Activated T-cell treated with anti-CD3 and anti-CD28 coated beads, Interleukin-2, amount 50 U/mL, for 72 hours (primary cell): ENCODE measurements around the gene SMC6. TPM values are rescaled to one million over a fixed set of nuclear protein-coding genes. Genes with fewer than 3 reads are reported as not detected.

ENCODE experiments used
- ATAC-seq, 2 donors: fragments of 150-1000 bp; cut with Tn5 transposase; replicated peaks in 1 of 2; 2 replicates each; pipeline ENCODE4 v1.10.0; 2021; ENCODE audit warnings: moderate library complexity in 2 of 2, mild to moderate bottlenecking in 1 of 2
- DNase-seq, 2 donors: peaks; one replicate each; pipeline ENCODE4 v3.0.0; 2021 to 2022; ENCODE audit warnings: mixed read lengths in 1 of 2
- H3K27ac Mint-ChIP-seq: one replicate; pipeline ENCODE4 v1.8.0; 2022; ENCODE audit warnings: mild to moderate bottlenecking, moderate library complexity, mixed read lengths
- H3K27me3 Mint-ChIP-seq: one replicate; pipeline ENCODE4 v1.8.0; 2022; ENCODE audit warnings: low read depth, mixed read lengths
- H3K36me3 Mint-ChIP-seq, 2 donors: one replicate each; pipeline ENCODE4 v1.8.0; 2022; ENCODE audit warnings: mixed read lengths in 2 of 2, mild to moderate bottlenecking in 1 of 2; ENCODE audit not compliant: insufficient read depth in 2 of 2
- H3K4me1 Mint-ChIP-seq: one replicate; pipeline ENCODE4 v1.8.0; 2022; ENCODE audit warnings: low read depth, mixed read lengths
- H3K4me3 Mint-ChIP-seq, 2 donors: one replicate each; pipeline ENCODE4 v1.8.0; 2022; ENCODE audit warnings: mild to moderate bottlenecking in 2 of 2, mixed read lengths in 2 of 2, moderate library complexity in 2 of 2
- H3K9me3 Mint-ChIP-seq, 2 donors: one replicate each; pipeline ENCODE4 v1.8.0; 2022; ENCODE audit warnings: mixed read lengths in 2 of 2
- total RNA-seq, 2 donors: library from RNA; stranded (reverse); gene quantifications; one replicate each; pipeline ENCODE4 v1.2.3, GENCODE V29; 2022

The SMC6 gene
- total RNA-seq, 2 donors from 2014 or later, result 25.1 to 31.0 TPM

GRCh38 chr2:17729880-17730279, 23.7 kb downstream of the SMC6 start:
- no peak overlapping the region for H3K27ac Mint-ChIP-seq
- H3K36me3 Mint-ChIP-seq, result peaks cover 0 to 6% of the 10 kb centered on the region in 2 donors
- H3K4me3 Mint-ChIP-seq, result no peak overlapping the region

GRCh38 chr2:17728210-17728609, 25.4 kb downstream of the SMC6 start:
- no peaks in the 10 kb centered on the region for H3K27me3 Mint-ChIP-seq
- no peaks in the 10 kb centered on the region for H3K9me3 Mint-ChIP-seq

More at GRCh38 chr2:17729880-17730279, 23.7 kb downstream of the SMC6 start:
- Mint-ChIP-seq H3K9me3 (no peaks in the 10 kb centered on the region), H3K4me1 (no peaks in the 10 kb centered on the region), H3K27me3 (no peaks in the 10 kb centered on the region)
- ATAC-seq (no peak), DNase-seq (no peak)

DNA sequence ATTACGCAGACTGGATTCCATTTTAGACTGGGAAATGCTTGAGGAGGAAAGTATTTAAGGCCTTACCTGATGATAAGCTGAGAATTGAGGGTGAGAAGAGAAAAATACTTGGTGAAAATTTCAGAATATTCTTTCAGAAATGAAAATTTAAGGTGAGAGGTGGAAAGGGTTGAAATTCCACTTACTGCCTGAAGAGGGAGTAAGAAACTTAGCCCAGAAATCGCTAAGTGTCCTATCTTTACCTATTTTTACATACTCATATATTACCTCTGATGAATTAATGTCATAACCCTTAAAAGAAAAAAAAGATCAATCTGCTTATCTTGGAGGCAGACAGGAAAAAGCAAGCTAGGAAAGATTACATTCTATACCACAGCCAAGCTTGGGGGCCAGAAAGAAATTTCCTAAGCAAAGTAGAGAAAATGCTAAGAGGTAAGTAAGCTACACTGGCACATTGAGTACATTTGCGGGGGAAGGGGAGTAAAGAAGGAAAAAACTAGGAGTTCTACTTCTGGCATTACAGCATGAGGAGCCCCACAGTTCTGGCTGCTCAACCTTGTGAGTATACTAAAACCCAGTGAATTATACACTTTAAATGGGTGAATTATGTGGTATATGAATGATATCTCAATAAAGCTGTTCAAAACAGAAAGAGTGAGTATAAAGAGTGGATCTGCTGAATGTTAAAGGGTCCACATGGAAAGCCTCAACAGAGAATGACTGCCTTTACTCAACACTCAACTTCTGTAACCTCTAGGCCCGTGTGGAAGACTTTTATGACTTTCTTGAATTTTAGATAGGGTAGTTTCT, 33.8 kb downstream of the SMC6 start:
- Mint-ChIP-seq H3K4me3 (no peak overlapping the region), H3K36me3 (peaks cover 0 to 10% of the 10 kb centered on the region in 2 donors)
- DNase-seq, result no peak

More at GRCh38 chr2:17728210-17728609, 25.4 kb downstream of the SMC6 start:
- Mint-ChIP-seq H3K36me3 (peaks cover 0 to 3% of the 10 kb centered on the region in 2 donors), H3K4me3 (no peak overlapping the region), H3K4me1 (no peaks in the 10 kb centered on the region), H3K27ac (no peak overlapping the region)
- no peak for ATAC-seq
- no peak for DNase-seq

GRCh38 chr2:17718689-17719088, 34.9 kb downstream of the SMC6 start:
- H3K36me3 Mint-ChIP-seq, result peaks cover 1 to 16% of the 10 kb centered on the region in 2 donors
- no peak overlapping the region for H3K27ac Mint-ChIP-seq
- DNase-seq (no peak), ATAC-seq (no peak)
- no peaks in the 10 kb centered on the region for H3K4me1 Mint-ChIP-seq
- H3K27me3 Mint-ChIP-seq, result no peaks in the 10 kb centered on the region
- no peaks in the 10 kb centered on the region for H3K9me3 Mint-ChIP-seq
- no peak overlapping the region for H3K4me3 Mint-ChIP-seq

More for the DNA sequence above, 33.8 kb downstream of the SMC6 start:
- Mint-ChIP-seq H3K27me3 (no peaks in the 10 kb centered on the region), H3K4me1 (no peaks in the 10 kb centered on the region), H3K27ac (peak overlapping the region; percentile 48), H3K9me3 (no peaks in the 10 kb centered on the region)
- no peak for ATAC-seq

GRCh38 chr2:17717666-17718065, 35.9 kb downstream of the SMC6 start:
- Mint-ChIP-seq H3K4me3 (no peak overlapping the region), H3K27me3 (no peaks in the 10 kb centered on the region), H3K36me3 (peaks cover 1 to 22% of the 10 kb centered on the region in 2 donors), H3K27ac (no peak overlapping the region), H3K4me1 (no peaks in the 10 kb centered on the region), H3K9me3 (no peaks in the 10 kb centered on the region)
- DNase-seq (no peak), ATAC-seq (no peak)

DNA sequence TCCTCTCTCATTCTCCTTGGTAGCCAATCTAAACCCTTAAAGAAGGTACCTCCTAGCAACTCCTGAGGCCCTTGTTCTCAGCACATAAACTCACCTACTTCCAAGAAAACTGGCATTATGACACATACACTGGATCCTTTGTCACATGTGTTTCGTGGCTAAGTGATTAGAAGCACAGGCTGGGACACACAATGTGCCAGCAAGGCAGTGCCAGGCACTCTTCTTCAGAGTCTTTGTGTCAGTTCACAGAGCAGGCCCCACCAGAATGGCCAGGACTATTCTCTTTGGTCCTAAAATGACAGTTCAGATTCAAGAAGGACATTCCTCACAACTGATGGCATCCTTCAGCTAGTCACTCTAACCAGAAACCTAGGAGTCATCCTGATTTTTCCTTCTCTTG, 40.3 kb downstream of the SMC6 start:
- Mint-ChIP-seq H3K27me3 (no peaks in the 10 kb centered on the region), H3K4me1 (no peaks in the 10 kb centered on the region), H3K36me3 (peaks cover 1 to 22% of the 10 kb centered on the region in 2 donors), H3K4me3 (no peak overlapping the region), H3K27ac (no peak overlapping the region), H3K9me3 (no peaks in the 10 kb centered on the region)
- ATAC-seq (no peak), DNase-seq (no peak)

GRCh38 chr2:17710547-17711248, 42.9 kb downstream of the SMC6 start:
- no peaks in the 10 kb centered on the region for H3K27me3 Mint-ChIP-seq
- H3K9me3 Mint-ChIP-seq, result no peaks in the 10 kb centered on the region
- ATAC-seq, result no peak

DNA sequence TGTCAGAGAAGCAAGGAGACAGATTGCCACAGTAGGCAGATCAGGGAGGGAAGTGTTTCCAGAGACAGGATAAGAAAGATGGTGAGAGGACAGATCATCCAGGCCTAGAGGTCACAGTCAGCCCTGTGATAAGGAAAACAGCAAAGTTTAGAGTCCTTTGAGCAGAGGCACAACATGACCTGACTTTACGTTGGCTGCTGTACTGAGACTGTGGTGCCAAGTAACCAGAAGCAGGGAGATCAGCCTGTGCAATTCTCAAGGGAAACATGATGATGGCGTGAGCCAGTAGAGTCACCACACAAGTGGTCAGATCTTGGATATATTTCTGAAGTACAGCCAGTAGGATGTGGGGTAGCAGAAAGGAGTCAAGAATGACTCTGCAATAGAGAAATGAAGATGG, 43.7 kb downstream of the SMC6 start:
- H3K4me3 Mint-ChIP-seq, result no peak overlapping the region
- no peaks in the 10 kb centered on the region for H3K27me3 Mint-ChIP-seq
- peaks cover 1 to 21% of the 10 kb centered on the region in 2 donors for H3K36me3 Mint-ChIP-seq
- H3K27ac Mint-ChIP-seq, result no peak overlapping the region
- no peaks in the 10 kb centered on the region for H3K4me1 Mint-ChIP-seq
- DNase-seq (no peak), ATAC-seq (no peak)
- no peaks in the 10 kb centered on the region for H3K9me3 Mint-ChIP-seq

More at GRCh38 chr2:17710547-17711248, 42.9 kb downstream of the SMC6 start:
- H3K27ac Mint-ChIP-seq, result no peak overlapping the region
- no peaks in the 10 kb centered on the region for H3K4me1 Mint-ChIP-seq
- peaks cover 1 to 21% of the 10 kb centered on the region in 2 donors for H3K36me3 Mint-ChIP-seq
- H3K4me3 Mint-ChIP-seq, result no peak overlapping the region
- DNase-seq, result no peak

- DNase-seq (no peak), ATAC-seq (no peak)
- Mint-ChIP-seq H3K36me3 (peaks cover under 1 to 14% of the 10 kb centered on the region in 2 donors), H3K27ac (no peak overlapping the region), H3K4me1 (no peaks in the 10 kb centered on the region), H3K9me3 (no peaks in the 10 kb centered on the region), H3K4me3 (no peak overlapping the region), H3K27me3 (no peaks in the 10 kb centered on the region)
These were observed 45.1 kb downstream of the SMC6 start for GRCh38 chr2:17708501-17708900.

GRCh38 chr2:17706845-17707244, 46.8 kb downstream of the SMC6 start:
- no peak for ATAC-seq

GRCh38 chr2:17690776-17691175, 62.8 kb downstream of the SMC6 start:
- Mint-ChIP-seq H3K4me3 (no peak overlapping the region), H3K27me3 (no peaks in the 10 kb centered on the region), H3K27ac (no peak overlapping the region), H3K4me1 (no peaks in the 10 kb centered on the region), H3K9me3 (no peaks in the 10 kb centered on the region), H3K36me3 (peaks cover 9 to 31% of the 10 kb centered on the region in 2 donors)
- no peak for ATAC-seq
- DNase-seq, result no peak

More at GRCh38 chr2:17706845-17707244, 46.8 kb downstream of the SMC6 start:
- Mint-ChIP-seq H3K27ac (no peak overlapping the region), H3K4me1 (no peaks in the 10 kb centered on the region), H3K4me3 (no peak overlapping the region), H3K27me3 (no peaks in the 10 kb centered on the region), H3K9me3 (no peaks in the 10 kb centered on the region), H3K36me3 (peaks cover 1 to 6% of the 10 kb centered on the region in 2 donors)
- no peak for DNase-seq

DNA sequence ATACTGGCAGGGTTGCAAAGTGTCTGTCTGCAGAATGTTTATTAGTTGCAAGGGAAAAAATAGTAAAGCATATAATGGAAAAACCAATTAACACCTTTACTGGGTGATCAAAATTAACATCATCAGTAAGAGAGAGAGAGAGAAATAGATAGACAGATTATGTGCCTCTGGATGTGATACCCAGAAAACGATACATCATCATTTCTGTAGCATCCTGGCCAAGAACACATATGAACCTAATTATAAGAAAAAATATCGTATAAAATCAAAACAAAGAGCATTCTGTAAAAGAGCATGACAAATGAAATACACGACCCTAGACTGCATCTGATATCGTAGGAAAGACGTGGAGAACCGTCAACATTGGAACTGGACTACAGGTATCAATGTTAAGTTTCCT, 64.6 kb downstream of the SMC6 start:
- ATAC-seq (no peak), DNase-seq (no peak)
- no peaks in the 10 kb centered on the region for H3K4me1 Mint-ChIP-seq
- H3K4me3 Mint-ChIP-seq, result no peak overlapping the region
- H3K27me3 Mint-ChIP-seq, result no peaks in the 10 kb centered on the region
- peaks cover 11 to 29% of the 10 kb centered on the region in 2 donors for H3K36me3 Mint-ChIP-seq
- H3K27ac Mint-ChIP-seq, result no peak overlapping the region
- H3K9me3 Mint-ChIP-seq, result no peaks in the 10 kb centered on the region

DNA sequence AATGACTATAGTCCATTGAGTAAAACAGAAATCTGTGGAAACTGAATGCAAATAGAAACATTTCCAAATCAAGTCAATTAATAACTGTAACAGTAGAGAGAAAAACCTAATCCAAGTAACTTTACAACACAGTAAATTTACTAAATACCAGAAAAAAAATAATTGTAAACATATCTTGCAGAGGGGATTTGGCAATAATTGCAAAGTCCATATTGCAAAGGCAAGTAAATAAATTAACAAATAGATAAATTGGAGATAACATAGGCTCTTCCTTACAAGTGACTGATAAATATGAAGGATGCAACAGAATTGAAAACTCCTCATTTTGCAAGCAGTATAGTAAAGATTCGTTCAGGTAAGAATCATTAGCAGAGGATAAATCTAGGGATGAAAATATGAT, 65.0 kb downstream of the SMC6 start:
- DNase-seq, result no peak
- Mint-ChIP-seq H3K36me3 (peaks cover 10 to 25% of the 10 kb centered on the region in 2 donors), H3K27ac (no peak overlapping the region), H3K4me1 (no peaks in the 10 kb centered on the region), H3K27me3 (no peaks in the 10 kb centered on the region), H3K4me3 (no peak overlapping the region), H3K9me3 (no peaks in the 10 kb centered on the region)
- ATAC-seq, result no peak
